HepG2 (cell line): ENCODE data around the gene ACSL1. TPM values are rescaled to one million over a fixed set of nuclear protein-coding genes. Genes with fewer than 3 reads are reported as not detected.

Source experiments
- ATAC-seq: fragments of 200-7000 bp; cut with Tn5 transposase; 3 replicates; pipeline ENCODE4 v1.9.1; 2020; ENCODE audit warnings: mild to moderate bottlenecking, moderate library complexity
- BruUV-seq: library from RNA; stranded (reverse); fragments of 400-500 nt; replicated peaks from 2 replicates; lab custom pipeline; 2021; lab: Mats Ljungman, UMichigan
- CTCF ChIA-PET: fragments of 300-600 bp; formaldehyde crosslinking; extraction: SDS; loops from one replicate; lab custom pipeline; 2021; ENCODE audit warnings: low total read pairs, inconsistent platforms, low intra/inter-chr PET ratio; lab: Yijun Ruan, JAX
- POLR2A ChIA-PET: fragments of 350-600 bp; sonication (Branson Sonifier 250); formaldehyde crosslinking; loops from one replicate; lab custom pipeline; 2020; ENCODE audit warnings: antibody characterized with exemption, inconsistent platforms; lab: Yijun Ruan, JAX
- DNase-seq: peaks from one replicate; pipeline ENCODE4 v3.0.0-alpha.2; 2015; ENCODE audit warnings: low spot score
- FAIRE-seq: peaks from 3 replicates; lab custom pipeline; 2011; peaks lifted over from hg19 to GRCh38; lab: Jason Lieb, UNC
- H2AFZ ChIP-seq: one replicate; pipeline ENCODE4 v1.6.1; 2011; ENCODE audit warnings: low read length, inconsistent platforms
- H3K27ac ChIP-seq: fragments of 300-600 bp; 3 replicates; pipeline ENCODE4 v1.8.0; 2011; ENCODE audit warnings: mixed run types, mild to moderate bottlenecking, mixed read lengths, low read length, inconsistent platforms; ENCODE audit not compliant: insufficient read depth; ENCODE audit errors: extremely low read length
- H3K27me3 ChIP-seq, 2 experiments: fragments of 200-600 bp in 1 of 2; 2 replicates in 1 of 2; 3 replicates in 1 of 2; pipeline versions ENCODE4 v1.6.0 to v1.8.0; 2011; ENCODE audit warnings: low read length in 2 of 2, mild to moderate bottlenecking in 2 of 2, moderate library complexity in 2 of 2, inconsistent platforms in 1 of 2; ENCODE audit not compliant: insufficient read depth in 2 of 2, control insufficient read depth in 1 of 2
- H3K36me3 ChIP-seq, 2 experiments: fragments of 200-600 bp in 1 of 2; replicated peaks in 1 of 2; 2 replicates in 1 of 2; 3 replicates in 1 of 2; pipeline versions ENCODE4 v1.5.1 to v1.8.0; 2011; ENCODE audit warnings: low read length in 2 of 2, inconsistent platforms in 1 of 2; ENCODE audit not compliant: insufficient read depth in 2 of 2, control insufficient read depth in 1 of 2
- H3K4me1 ChIP-seq: 2 replicates; pipeline ENCODE4 v1.5.1; 2012; ENCODE audit warnings: low read length, inconsistent platforms; ENCODE audit not compliant: insufficient read depth
- H3K4me2 ChIP-seq: 2 replicates; pipeline ENCODE4 v1.6.0; 2011; ENCODE audit warnings: low read depth, low read length, inconsistent platforms
- H3K4me3 ChIP-seq, 3 experiments: fragments of 200-600 bp in 1 of 3; sonication (generic), shearing (Covaris generic) in 1 of 3; replicated peaks in 1 of 3; 2 replicates each; pipeline ENCODE4 v1.5.1; 2011 to 2016; ENCODE audit warnings: low read length in 3 of 3, inconsistent platforms in 2 of 3, low read depth in 2 of 3, mild to moderate bottlenecking in 2 of 3, control low read depth in 1 of 3, mixed read lengths in 1 of 3; ENCODE audit not compliant: insufficient read depth in 1 of 3
- H3K79me2 ChIP-seq: one replicate; pipeline ENCODE4 v1.6.1; 2011; ENCODE audit warnings: low read length, inconsistent platforms; ENCODE audit not compliant: insufficient read depth
- H3K9ac ChIP-seq: 2 replicates; pipeline ENCODE4 v1.6.0; 2011; ENCODE audit warnings: mild to moderate bottlenecking, low read depth, low read length, inconsistent platforms; ENCODE audit not compliant: insufficient read depth
- H3K9me3 ChIP-seq: 2 replicates; pipeline ENCODE4 v1.5.1; 2012; ENCODE audit warnings: mild to moderate bottlenecking, low read length
- H4K20me1 ChIP-seq: 2 replicates; pipeline ENCODE4 v1.6.0; 2011; ENCODE audit warnings: inconsistent platforms, mild to moderate bottlenecking, low read length, moderate library complexity; ENCODE audit not compliant: insufficient read depth
- CBX5 ChIP-seq: sonication (generic); formaldehyde crosslinking; IDR thresholded peaks from 2 replicates; pipeline ENCODE4 v1.4.0; 2020; ENCODE audit warnings: missing genetic modification reagents, borderline replicate concordance
- MEIS1 ChIP-seq: sonication (generic); formaldehyde crosslinking; IDR thresholded peaks from 2 replicates; pipeline ENCODE4 v1.9.0; 2021; ENCODE audit warnings: mild to moderate bottlenecking, missing genetic modification reagents, moderate library complexity, borderline replicate concordance
- MZF1 ChIP-seq: sonication (generic); formaldehyde crosslinking; IDR thresholded peaks from 2 replicates; pipeline ENCODE4 v1.8.1; 2023; ENCODE audit warnings: mild to moderate bottlenecking, missing genetic modification reagents, borderline replicate concordance
- ZNF607 ChIP-seq: sonication (generic); formaldehyde crosslinking; IDR thresholded peaks from 2 replicates; pipeline ENCODE4 v1.5.1; 2020; ENCODE audit warnings: missing genetic modification reagents, mild to moderate bottlenecking, borderline replicate concordance
- ZNF614 ChIP-seq: IDR thresholded peaks from 2 replicates; pipeline ENCODE4 v1.6.1; 2018; ENCODE audit warnings: missing biosample characterization, missing genetic modification reagents, inconsistent platforms, borderline replicate concordance
- WGBS: methylation state at CpG from one replicate; pipeline ENCODE4 v1.1.6; 2017; ENCODE audit warnings: low lambda C conversion rate; 5-methylcytosine and 5-hydroxymethylcytosine counted together
- in situ Hi-C: cut with HindIII; loops from 2 replicates; pipeline ENCODE4 v1.10.0; 2017; ENCODE audit warnings: low pct_unique_long_range_greater_than_20kb; ENCODE audit not compliant: extremely low pct_ligation_motif_present
- intact Hi-C: fragments of 100-400 bp; cut with micrococcal nuclease; formaldehyde crosslinking; loops from one replicate; pipeline ENCODE4 v1.10.0; 2022; ENCODE audit not compliant: unreplicated experiment
- polyA plus RNA-seq, 8 experiments: library from polyadenylated mRNA; depleted of rRNA in 3 of 8; stranded (reverse) in 7 of 8; unstranded in 1 of 8; fragments of >200 nt; fragmentation: Illumina TruSeq in 4 of 8; extraction: Trizol in 4 of 8; gene quantifications; 2 replicates each; pipeline versions ENCODE4 v1.2.1 to v1.2.3, GENCODE V29; 2011 to 2016; ENCODE audit warnings: low read depth in 4 of 8, missing spikeins in 1 of 8, mixed read lengths in 1 of 8; ENCODE audit not compliant: insufficient read depth in 1 of 8
- total RNA-seq, 5 experiments: library from RNA; depleted of rRNA; stranded (reverse); fragments of >200 nt; fragmentation: Illumina TruSeq; extraction: Trizol; gene quantifications; 2 replicates each; pipeline ENCODE4 v1.2.3, GENCODE V29; 2016; ENCODE audit warnings: low read depth in 1 of 5
- TF ChIP-seq, protein P1 (sequence below): sonication (generic); formaldehyde crosslinking; IDR thresholded peaks from 2 replicates; pipeline ENCODE4 v1.5.1; 2020; ENCODE audit warnings: missing genetic modification reagents, mild to moderate bottlenecking, borderline replicate concordance
- TF ChIP-seq, protein P2 (sequence below): sonication (generic); formaldehyde crosslinking; IDR thresholded peaks from 2 replicates; pipeline ENCODE4 v1.4.0; 2020; ENCODE audit warnings: missing genetic modification reagents

ACSL1 gene
- total and polyA plus RNA-seq, 2 of the 13 experiments (the other 11 are each of a cell fraction or from before 2014, with no cell fraction given): 10.0 to 29.8 TPM

DNA sequence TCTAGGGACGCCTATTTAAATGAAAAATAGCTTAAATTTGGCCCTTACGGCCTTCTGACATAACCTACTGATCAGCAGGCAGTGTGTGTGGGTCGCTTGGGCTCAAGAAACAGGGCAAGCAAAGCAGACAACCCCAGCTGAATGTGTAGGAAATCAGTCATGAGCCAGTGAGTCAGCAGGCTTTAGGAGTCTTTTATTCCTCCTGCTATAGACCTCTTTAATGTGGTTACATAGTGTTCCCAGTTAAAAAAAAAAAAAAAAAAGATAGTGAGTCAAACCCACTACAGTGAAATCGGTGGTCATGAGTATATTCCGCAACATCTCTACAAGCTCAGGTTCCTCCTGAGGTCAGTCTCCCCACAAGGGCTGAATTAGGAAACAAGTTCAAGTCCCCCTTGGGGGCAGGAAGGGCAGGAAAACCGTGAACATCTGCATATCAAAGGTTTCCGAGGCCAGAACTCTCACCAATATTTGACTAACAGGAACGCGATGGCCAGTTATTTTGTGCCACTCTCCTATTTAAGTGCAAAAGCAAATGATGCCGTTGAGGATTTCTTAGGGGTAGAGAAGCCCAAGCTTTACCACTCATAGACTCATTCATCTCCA, 32.7 kb downstream of the ACSL1 start:
- ChIA-PET POLR2A (no interaction called here), CTCF (no interaction called here)
- in situ Hi-C loops: no loop called here
- ATAC-seq (no peak), FAIRE-seq (no peak)
- Histone ChIP-seq H3K27ac (no peak overlapping the region), H3K79me2 (no peaks in the 10 kb centered on the region), H3K9ac (no peak overlapping the region), H4K20me1 (no peaks in the 10 kb centered on the region), H3K4me2 (no peak overlapping the region)
- no TSS peak for BruUV-seq
- 76% methylated on average over 10 of the region's 10 CpGs for WGBS
- no peak for TF ChIP-seq MZF1 (CRISPR knock-in tag)
- TF ChIP-seq, all 625 proteins: peak for 0
- no peak overlapping the region for H3K4me3 ChIP-seq
- H3K4me1 ChIP-seq: no peaks in the 10 kb centered on the region
- H2AFZ ChIP-seq: no peak overlapping the region
- peaks cover 0 to 10% of the 10 kb centered on the region in 2 experiments; a peak in 2 of 5 replicates for H3K36me3 ChIP-seq
- intact Hi-C loops: no loop called here
- no peaks in the 10 kb centered on the region for H3K9me3 ChIP-seq
- H3K27me3 ChIP-seq: no peaks in the 10 kb centered on the region
- DNase-seq: peak; percentile 9

DNA sequence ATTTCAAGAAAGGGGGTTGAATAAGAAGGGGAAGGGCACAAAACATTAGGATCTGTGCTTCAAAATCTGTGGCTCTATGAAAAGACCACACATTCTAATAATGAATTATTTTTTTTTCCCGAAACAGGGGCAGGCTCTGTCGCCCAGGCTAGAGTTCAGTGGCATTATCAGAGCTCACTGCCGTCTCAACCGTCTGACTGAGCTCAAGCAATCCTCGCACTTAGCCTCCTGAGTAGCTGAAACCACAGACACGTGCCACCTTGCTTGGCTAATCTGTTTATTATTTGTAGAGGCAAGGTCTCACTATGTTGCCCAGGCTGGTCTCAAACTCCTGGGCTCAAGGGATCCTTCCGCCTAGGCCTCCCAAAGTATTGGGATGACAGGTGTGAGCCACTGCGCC, 33.4 kb downstream of the ACSL1 start:
- ChIA-PET POLR2A (no interaction called here), CTCF (no interaction called here)
- in situ Hi-C loops: no loop called here
- Histone ChIP-seq H3K79me2 (no peaks in the 10 kb centered on the region), H3K27me3 (no peaks in the 10 kb centered on the region), H3K9me3 (no peaks in the 10 kb centered on the region), H3K4me1 (no peaks in the 10 kb centered on the region), H4K20me1 (no peaks in the 10 kb centered on the region), H3K9ac (no peak overlapping the region), H2AFZ (no peak overlapping the region), H3K4me3 (no peak overlapping the region), H3K27ac (no peak overlapping the region), H3K4me2 (no peak overlapping the region), H3K36me3 (peaks cover 0 to 11% of the 10 kb centered on the region in 2 experiments; a peak in 2 of 5 replicates)
- no peak for TF ChIP-seq MEIS1 (CRISPR knock-in tag)
- TF ChIP-seq ZNF614 (CRISPR knock-in tag): no peak
- TF ChIP-seq, protein P1, sequence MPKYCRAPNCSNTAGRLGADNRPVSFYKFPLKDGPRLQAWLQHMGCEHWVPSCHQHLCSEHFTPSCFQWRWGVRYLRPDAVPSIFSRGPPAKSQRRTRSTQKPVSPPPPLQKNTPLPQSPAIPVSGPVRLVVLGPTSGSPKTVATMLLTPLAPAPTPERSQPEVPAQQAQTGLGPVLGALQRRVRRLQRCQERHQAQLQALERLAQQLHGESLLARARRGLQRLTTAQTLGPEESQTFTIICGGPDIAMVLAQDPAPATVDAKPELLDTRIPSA (CRISPR knock-in tag): no peak
- TF ChIP-seq, protein P2, sequence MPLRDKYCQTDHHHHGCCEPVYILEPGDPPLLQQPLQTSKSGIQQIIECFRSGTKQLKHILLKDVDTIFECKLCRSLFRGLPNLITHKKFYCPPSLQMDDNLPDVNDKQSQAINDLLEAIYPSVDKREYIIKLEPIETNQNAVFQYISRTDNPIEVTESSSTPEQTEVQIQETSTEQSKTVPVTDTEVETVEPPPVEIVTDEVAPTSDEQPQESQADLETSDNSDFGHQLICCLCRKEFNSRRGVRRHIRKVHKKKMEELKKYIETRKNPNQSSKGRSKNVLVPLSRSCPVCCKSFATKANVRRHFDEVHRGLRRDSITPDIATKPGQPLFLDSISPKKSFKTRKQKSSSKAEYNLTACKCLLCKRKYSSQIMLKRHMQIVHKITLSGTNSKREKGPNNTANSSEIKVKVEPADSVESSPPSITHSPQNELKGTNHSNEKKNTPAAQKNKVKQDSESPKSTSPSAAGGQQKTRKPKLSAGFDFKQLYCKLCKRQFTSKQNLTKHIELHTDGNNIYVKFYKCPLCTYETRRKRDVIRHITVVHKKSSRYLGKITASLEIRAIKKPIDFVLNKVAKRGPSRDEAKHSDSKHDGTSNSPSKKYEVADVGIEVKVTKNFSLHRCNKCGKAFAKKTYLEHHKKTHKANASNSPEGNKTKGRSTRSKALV: no peak
- TF ChIP-seq ZNF607: no peak
- no peak for TF ChIP-seq CBX5 (CRISPR knock-in tag)
- 80% methylated on average over 8 of the region's 8 CpGs for WGBS
- BruUV-seq: no TSS peak
- ATAC-seq (no peak), FAIRE-seq (no peak), DNase-seq (no peak)
- intact Hi-C loops: no loop called here
